DND-41 (cell line): ENCODE results near the gene PTPN23.

Experiments used
- ATAC-seq: fragments of 200-7000 bp; cut with Tn5 transposase; 3 replicates; pipeline ENCODE4 v1.9.1; 2021; ENCODE audit warnings: low read depth; ENCODE audit not compliant: insufficient read depth
- DNase-seq: peaks from one replicate; pipeline ENCODE4 v3.0.0-alpha.2; 2020
- H2AFZ ChIP-seq: 2 replicates; pipeline ENCODE4 v1.6.0; 2012; ENCODE audit warnings: low read depth, low read length
- H3K27ac ChIP-seq: 2 replicates; pipeline ENCODE4 v1.5.1; 2012; ENCODE audit warnings: low read length, inconsistent platforms
- H3K27me3 ChIP-seq: fragments of 200-600 bp; sonication (generic); 2 replicates; pipeline ENCODE4 v1.6.0; 2012; ENCODE audit warnings: low read length, mild to moderate bottlenecking, inconsistent platforms; ENCODE audit not compliant: insufficient read depth, poor library complexity
- H3K36me3 ChIP-seq: 2 replicates; pipeline ENCODE4 v1.5.1; 2012; ENCODE audit warnings: low read length, inconsistent platforms; ENCODE audit not compliant: insufficient read depth
- H3K4me1 ChIP-seq: 2 replicates; pipeline ENCODE4 v1.5.1; 2012; ENCODE audit warnings: mild to moderate bottlenecking, low read length; ENCODE audit not compliant: insufficient read depth
- H3K4me2 ChIP-seq: 2 replicates; pipeline ENCODE4 v1.6.0; 2012; ENCODE audit warnings: mild to moderate bottlenecking, moderate library complexity, low read length, inconsistent platforms; ENCODE audit not compliant: insufficient read depth
- H3K4me3 ChIP-seq, 2 experiments: fragments of 200-600 bp in 1 of 2; shearing (Covaris generic) in 1 of 2; 2 replicates each; pipeline ENCODE4 v1.5.1; 2012 to 2016; ENCODE audit warnings: inconsistent platforms in 2 of 2, low read length in 2 of 2, mild to moderate bottlenecking in 2 of 2, low read depth in 1 of 2, moderate library complexity in 1 of 2
- H3K79me2 ChIP-seq: 2 replicates; pipeline ENCODE4 v1.6.0; 2012; ENCODE audit warnings: low read length, inconsistent platforms; ENCODE audit not compliant: insufficient read depth
- H3K9ac ChIP-seq: 2 replicates; pipeline ENCODE4 v1.6.0; 2012; ENCODE audit warnings: low read depth, mild to moderate bottlenecking, inconsistent platforms, low read length, moderate library complexity
- H3K9me3 ChIP-seq: 2 replicates; pipeline ENCODE4 v1.5.1; 2012; ENCODE audit warnings: low read length, moderate library complexity, mild to moderate bottlenecking, inconsistent platforms; ENCODE audit not compliant: insufficient read depth, severe bottlenecking
- H4K20me1 ChIP-seq: 2 replicates; pipeline ENCODE4 v1.6.0; 2012; ENCODE audit warnings: low read length; ENCODE audit not compliant: insufficient read depth
- EZH2 ChIP-seq: IDR thresholded peaks from 3 replicates; pipeline ENCODE4 v1.6.1; 2012; ENCODE audit warnings: borderline replicate concordance, low read depth, mild to moderate bottlenecking, moderate library complexity, low read length, inconsistent platforms; ENCODE audit not compliant: severe bottlenecking
- TF ChIP-seq, protein P1 (sequence below): IDR thresholded peaks from 2 replicates; pipeline ENCODE4 v1.5.1; 2012; ENCODE audit warnings: borderline replicate concordance, low read length, moderate library complexity, mild to moderate bottlenecking; ENCODE audit not compliant: poor library complexity, severe bottlenecking; ENCODE audit errors: extremely low read depth

PTPN23 gene

DNA sequence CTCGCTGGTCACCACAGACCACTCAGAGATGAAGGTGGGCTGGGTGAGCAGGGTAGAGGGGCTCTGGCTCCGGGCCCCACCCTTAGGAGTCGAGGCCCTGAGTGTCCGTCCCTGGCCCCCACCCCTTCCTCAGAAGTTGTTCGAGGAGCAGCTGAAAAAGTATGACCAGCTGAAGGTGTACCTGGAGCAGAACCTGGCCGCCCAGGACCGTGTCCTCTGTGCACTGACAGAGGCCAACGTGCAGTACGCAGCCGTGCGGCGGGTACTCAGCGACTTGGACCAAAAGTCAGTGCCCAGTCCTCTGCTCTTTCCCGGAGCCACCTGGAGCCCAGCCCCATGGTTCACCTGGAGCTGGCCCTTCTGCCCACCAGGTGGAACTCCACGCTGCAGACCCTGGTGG is 28.5 kb downstream of the PTPN23 start:
- Histone ChIP-seq H3K36me3 (peaks cover 93% of the 10 kb centered on the region), H3K27me3 (no peaks in the 10 kb centered on the region), H3K27ac (no peak overlapping the region), H2AFZ (no peak overlapping the region), H3K79me2 (peaks cover 12% of the 10 kb centered on the region; the same call in 1 of the 2 replicates), H4K20me1 (peaks cover 48% of the 10 kb centered on the region), H3K9ac (no peak overlapping the region), H3K4me2 (no peak overlapping the region), H3K9me3 (no peaks in the 10 kb centered on the region), H3K4me1 (no peaks in the 10 kb centered on the region), H3K4me3 (no peak overlapping the region)
- ATAC-seq (no peak), DNase-seq (no peak)
- TF ChIP-seq, protein P1, sequence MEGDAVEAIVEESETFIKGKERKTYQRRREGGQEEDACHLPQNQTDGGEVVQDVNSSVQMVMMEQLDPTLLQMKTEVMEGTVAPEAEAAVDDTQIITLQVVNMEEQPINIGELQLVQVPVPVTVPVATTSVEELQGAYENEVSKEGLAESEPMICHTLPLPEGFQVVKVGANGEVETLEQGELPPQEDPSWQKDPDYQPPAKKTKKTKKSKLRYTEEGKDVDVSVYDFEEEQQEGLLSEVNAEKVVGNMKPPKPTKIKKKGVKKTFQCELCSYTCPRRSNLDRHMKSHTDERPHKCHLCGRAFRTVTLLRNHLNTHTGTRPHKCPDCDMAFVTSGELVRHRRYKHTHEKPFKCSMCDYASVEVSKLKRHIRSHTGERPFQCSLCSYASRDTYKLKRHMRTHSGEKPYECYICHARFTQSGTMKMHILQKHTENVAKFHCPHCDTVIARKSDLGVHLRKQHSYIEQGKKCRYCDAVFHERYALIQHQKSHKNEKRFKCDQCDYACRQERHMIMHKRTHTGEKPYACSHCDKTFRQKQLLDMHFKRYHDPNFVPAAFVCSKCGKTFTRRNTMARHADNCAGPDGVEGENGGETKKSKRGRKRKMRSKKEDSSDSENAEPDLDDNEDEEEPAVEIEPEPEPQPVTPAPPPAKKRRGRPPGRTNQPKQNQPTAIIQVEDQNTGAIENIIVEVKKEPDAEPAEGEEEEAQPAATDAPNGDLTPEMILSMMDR = no peak
- TF ChIP-seq EZH2 = no peak

GRCh38 chr3:47409688-47410416 is 29.0 kb downstream of the PTPN23 start:
- Histone ChIP-seq H3K9ac (no peak overlapping the region), H3K27ac (no peak overlapping the region), H3K27me3 (no peaks in the 10 kb centered on the region), H3K36me3 (peaks cover 94% of the 10 kb centered on the region), H3K79me2 (peaks cover 6% of the 10 kb centered on the region; the same call in 1 of the 2 replicates), H3K4me1 (no peaks in the 10 kb centered on the region), H3K4me3 (no peak overlapping the region), H2AFZ (no peak overlapping the region), H3K4me2 (no peak overlapping the region), H4K20me1 (peaks cover 47% of the 10 kb centered on the region), H3K9me3 (no peaks in the 10 kb centered on the region)
- ATAC-seq (no peak), DNase-seq (no peak)
- TF ChIP-seq, protein P1 = no peak
- TF ChIP-seq EZH2 = no peak

DNA sequence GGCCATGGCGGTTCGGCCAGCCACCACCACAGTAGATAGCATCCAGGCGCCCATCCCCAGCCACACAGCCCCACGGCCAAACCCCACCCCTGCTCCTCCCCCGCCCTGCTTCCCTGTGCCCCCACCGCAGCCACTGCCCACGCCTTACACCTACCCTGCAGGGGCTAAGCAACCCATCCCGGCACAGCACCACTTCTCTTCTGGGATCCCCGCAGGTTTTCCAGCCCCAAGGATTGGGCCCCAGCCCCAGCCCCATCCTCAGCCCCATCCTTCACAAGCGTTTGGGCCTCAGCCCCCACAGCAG is 29.5 kb downstream of the PTPN23 start:
- no peak overlapping the region for H3K27ac ChIP-seq
- ATAC-seq = no peak
- H2AFZ ChIP-seq = no peak overlapping the region
- peaks cover 94% of the 10 kb centered on the region for H3K36me3 ChIP-seq
- 0 out of 2 replicates have a peak, but pooled peaks cover 1% of the 10 kb centered on the region for H3K79me2 ChIP-seq
- H3K9ac ChIP-seq = no peak overlapping the region
- H3K4me2 ChIP-seq = no peak overlapping the region
- DNase-seq = no peak
- peaks cover 42% of the 10 kb centered on the region for H4K20me1 ChIP-seq
- no peaks in the 10 kb centered on the region for H3K9me3 ChIP-seq
- H3K4me1 ChIP-seq = no peaks in the 10 kb centered on the region
- H3K27me3 ChIP-seq = no peaks in the 10 kb centered on the region
- TF ChIP-seq EZH2 = no peak
- TF ChIP-seq, protein P1 = no peak
- no peak overlapping the region for H3K4me3 ChIP-seq
